A549 (cell line): ENCODE results near the gene CC2D1A. TPM values are rescaled to one million over a fixed set of nuclear protein-coding genes. Genes with fewer than 3 reads are reported as not detected.

Source experiments
- ATAC-seq, 2 experiments: fragments of 200-7000 bp in 1 of 2; fragments of >200 bp in 1 of 2; cut with Nextera tagmentation in 1 of 2; cut with Tn5 transposase in 1 of 2; 3 replicates each; pipeline versions ENCODE4 v1.8.0 to v1.9.1; 2018 to 2020; ENCODE audit warnings: mild to moderate bottlenecking in 1 of 2, moderate library complexity in 1 of 2
- CTCF ChIA-PET: fragments of 300-600 bp; sonication (Branson Sonifier 250); formaldehyde crosslinking; extraction: SDS; loops from one replicate; lab custom pipeline; 2021; ENCODE audit warnings: antibody characterized with exemption, inconsistent platforms; lab: Yijun Ruan, JAX
- POLR2A ChIA-PET: fragments of 350-600 bp; formaldehyde crosslinking; extraction: SDS; loops from one replicate; lab custom pipeline; 2021; ENCODE audit warnings: antibody characterized with exemption, inconsistent platforms; lab: Yijun Ruan, JAX
- DNase-seq, 2 experiments: peaks; one replicate each; pipeline versions ENCODE4 v3.0.0 to v3.0.0-alpha.2; 2011 to 2016; ENCODE audit warnings: low read depth in 1 of 2, low spot score in 1 of 2
- FAIRE-seq: peaks from 2 replicates; lab custom pipeline; 2011; peaks lifted over from hg19 to GRCh38; lab: Jason Lieb, UNC
- H3K27ac ChIP-seq, 2 experiments: fragments of >200 bp; sonication (Bioruptor Twin); formaldehyde crosslinking; 3 replicates each; pipeline ENCODE4 v1.5.1; 2016 to 2017
- H3K4me1 ChIP-seq: fragments of >200 bp; sonication (Bioruptor Twin); formaldehyde crosslinking; 3 replicates; pipeline ENCODE4 v1.6.1; 2016
- H3K4me2 ChIP-seq: fragments of >200 bp; sonication (Bioruptor Twin); formaldehyde crosslinking; 3 replicates; pipeline ENCODE4 v1.6.1; 2016
- H3K4me3 ChIP-seq: fragments of >200 bp; sonication (Bioruptor Twin); formaldehyde crosslinking; 3 replicates; pipeline ENCODE4 v1.5.1; 2016
- H3K9me3 ChIP-seq: fragments of >200 bp; sonication (Bioruptor Twin); formaldehyde crosslinking; 3 replicates; pipeline ENCODE4 v1.6.1; 2016
- CBX2 ChIP-seq: fragments of 200-600 bp; sonication (generic); IDR thresholded peaks from 2 replicates; pipeline ENCODE4 v1.6.1; 2016; ENCODE audit warnings: low read depth, mild to moderate bottlenecking, borderline replicate concordance
- CBX8 ChIP-seq: fragments of 200-600 bp; sonication (generic); IDR thresholded peaks from 2 replicates; pipeline ENCODE4 v1.6.1; 2016
- CEBPB ChIP-seq, 2 experiments: fragments of >200 bp in 1 of 2; sonication (Bioruptor Twin) in 1 of 2; formaldehyde crosslinking in 1 of 2; IDR thresholded peaks; 2 replicates each; pipeline ENCODE4 v1.6.1; 2012 to 2016
- CHD2 ChIP-seq: fragments of 150-350 bp; IDR thresholded peaks from 2 replicates; pipeline ENCODE4 v1.6.1; 2014; ENCODE audit warnings: low read length; ENCODE audit not compliant: partially characterized antibody
- EHF ChIP-seq: fragments of 250-450 bp; sonication (Bioruptor Pico); IDR thresholded peaks from 2 replicates; pipeline ENCODE4 v1.5.0; 2020; ENCODE audit warnings: mild to moderate bottlenecking
- EHMT2 ChIP-seq: fragments of 200-600 bp; sonication (generic); IDR thresholded peaks from 2 replicates; pipeline ENCODE4 v1.6.1; 2016; ENCODE audit warnings: antibody characterized with exemption, low read depth, mild to moderate bottlenecking, moderate library complexity
- EP300 ChIP-seq, 2 experiments: fragments of >200 bp; sonication (Bioruptor Twin); formaldehyde crosslinking; IDR thresholded peaks; 2 replicates in 1 of 2; 3 replicates in 1 of 2; pipeline ENCODE4 v1.6.1; 2016 to 2017
- FOSB ChIP-seq: fragments of 250-450 bp; sonication (Bioruptor Pico); IDR thresholded peaks from 2 replicates; pipeline ENCODE4 v1.5.0; 2020; ENCODE audit warnings: mild to moderate bottlenecking, moderate library complexity
- HDAC2 ChIP-seq: fragments of 200-600 bp; sonication (generic); IDR thresholded peaks from 2 replicates; pipeline ENCODE4 v1.6.1; 2016
- HOXB13 ChIP-seq: fragments of 250-450 bp; sonication (Bioruptor Pico); IDR thresholded peaks from 2 replicates; pipeline ENCODE4 v1.5.0; 2020; ENCODE audit warnings: low read depth, mild to moderate bottlenecking, moderate library complexity
- JUN ChIP-seq, 2 experiments: fragments of >200 bp; sonication (Bioruptor Twin); formaldehyde crosslinking; IDR thresholded peaks; 2 replicates in 1 of 2; 3 replicates in 1 of 2; pipeline ENCODE4 v1.6.1; 2016 to 2017
- JUNB ChIP-seq: fragments of >200 bp; sonication (Bioruptor Twin); formaldehyde crosslinking; IDR thresholded peaks from 2 replicates; pipeline ENCODE4 v1.6.1; 2016
- KDM1A ChIP-seq: fragments of 200-600 bp; sonication (generic); IDR thresholded peaks from 2 replicates; pipeline ENCODE4 v1.6.1; 2016; ENCODE audit warnings: low read depth, mild to moderate bottlenecking
- MAZ ChIP-seq: fragments of 150-350 bp; IDR thresholded peaks from 2 replicates; pipeline ENCODE4 v1.6.1; 2014; ENCODE audit warnings: antibody characterized with exemption, low read depth, low read length, borderline replicate concordance
- MYC ChIP-seq: IDR thresholded peaks from 2 replicates; pipeline ENCODE4 v1.6.1; 2012; ENCODE audit warnings: mild to moderate bottlenecking, inconsistent platforms, low read length, improper control_type of control experiment, borderline replicate concordance
- PHF8 ChIP-seq: fragments of 200-600 bp; sonication (generic); IDR thresholded peaks from 2 replicates; pipeline ENCODE4 v1.6.1; 2016; ENCODE audit warnings: low read depth, mild to moderate bottlenecking, antibody characterized with exemption, moderate library complexity, borderline replicate concordance
- POLR2A ChIP-seq: IDR thresholded peaks from 2 replicates; pipeline ENCODE4 v1.6.1; 2012; ENCODE audit warnings: mild to moderate bottlenecking, low read length
- RAD21 ChIP-seq, 2 experiments: fragments of >200 bp in 1 of 2; sonication (Bioruptor Twin) in 1 of 2; formaldehyde crosslinking in 1 of 2; IDR thresholded peaks in 1 of 2; conservative IDR thresholded peaks in 1 of 2; 2 replicates in 1 of 2; 3 replicates in 1 of 2; pipeline ENCODE4 v1.6.1; 2012 to 2018; ENCODE audit warnings: inconsistent platforms in 1 of 2
- SMC3 ChIP-seq: fragments of >200 bp; sonication (Bioruptor Twin); formaldehyde crosslinking; IDR thresholded peaks from 3 replicates; pipeline ENCODE4 v1.6.1; 2018; ENCODE audit warnings: inconsistent platforms
- SREBF2 ChIP-seq: fragments of 450-650 bp; IDR thresholded peaks from 2 replicates; pipeline ENCODE4 v1.6.1; 2014; ENCODE audit warnings: mild to moderate bottlenecking, moderate library complexity
- TFCP2L1 ChIP-seq: fragments of 250-450 bp; sonication (Bioruptor Pico); IDR thresholded peaks from 2 replicates; pipeline ENCODE4 v1.5.0; 2021; ENCODE audit warnings: mild to moderate bottlenecking
- TP53 ChIP-seq: fragments of 250-450 bp; sonication (Bioruptor Pico); IDR thresholded peaks from 2 replicates; pipeline ENCODE4 v1.5.0; 2021; ENCODE audit warnings: mild to moderate bottlenecking, moderate library complexity
- ZFP36 ChIP-seq: fragments of 450-650 bp; IDR thresholded peaks from 2 replicates; pipeline ENCODE4 v1.6.1; 2014; ENCODE audit warnings: borderline replicate concordance; ENCODE audit not compliant: partially characterized antibody
- WGBS: methylation state at CpG from one replicate; pipeline ENCODE4 v1.1.6; 2017; ENCODE audit errors: missing lambda C conversion rate; 5-methylcytosine and 5-hydroxymethylcytosine counted together
- polyA plus RNA-seq, 4 experiments: library from polyadenylated mRNA; depleted of rRNA in 3 of 4; stranded (reverse); fragments of >200 nt; fragmentation: RNase III in 1 of 4; extraction: RNeasy Plus Mini Kit Qiagen cat#74134 plus additional on column Dnase treatment in 1 of 4; gene quantifications; 2 replicates in 3 of 4; 3 replicates in 1 of 4; pipeline ENCODE4 v1.2.3, GENCODE V29; 2011 to 2017
- TF ChIP-seq, protein P1 (sequence below): fragments of 450-650 bp; IDR thresholded peaks from 2 replicates; pipeline ENCODE4 v1.6.1; 2014; ENCODE audit warnings: antibody characterized with exemption
- TF ChIP-seq, protein P2 (sequence below): IDR thresholded peaks from 2 replicates; pipeline ENCODE4 v1.6.1; 2012
- TF ChIP-seq, protein P3 (sequence below): fragments of >200 bp; sonication (Bioruptor Twin); formaldehyde crosslinking; IDR thresholded peaks from 3 replicates; pipeline ENCODE4 v1.5.1; 2016

CC2D1A gene
- polyA plus RNA-seq, 2 of the 4 experiments (the other 2 are of a cell fraction) = 4.8 to 13.9 TPM

- H3K4me1 ChIP-seq = no peaks in the 10 kb centered on the region
- H3K9me3 ChIP-seq = no peaks in the 10 kb centered on the region
- DNase-seq (peak in 1 of 2 experiments; percentile 49), ATAC-seq (peak; percentile 37 to 69; a peak in 5 of 6 replicates), FAIRE-seq (no peak)
- no peak overlapping the region for H3K4me2 ChIP-seq
- ChIA-PET POLR2A (interaction anchor here (1.0 kb wide), 1 partner anchor 8 kb away, joined by 3 read pairs; the partner anchor contains the start of gene DCAF15), CTCF (interaction anchor here (0.6 to 2.3 kb wide), 5 partner anchors 7 to 186 kb away, joined by 4 to 5 read pairs (median 4); partner anchors contain the start of gene C19orf53)
- TF ChIP-seq PHF8 (no peak), TP53 (no peak), SREBF2 (no peak), MAZ (no peak), HDAC2 (no peak), JUN (IDR thresholded peaks at IDR 0.05) (no peak)
- no peak overlapping the region for H3K4me3 ChIP-seq
- H3K27ac ChIP-seq = no peak overlapping the region
- 95% methylated on average over 15 of the region's 27 CpGs for WGBS
These were observed 54.2 kb downstream of the CC2D1A start for GRCh38 chr19:13959962-13960862.

GRCh38 chr19:13960863-13961784 is 55.1 kb downstream of the CC2D1A start:
- DNase-seq (no peak), FAIRE-seq (no peak), ATAC-seq (peak in 1 of 2 experiments; percentile 13; a peak in 2 of 6 replicates)
- no peak overlapping the region for H3K4me2 ChIP-seq
- no peaks in the 10 kb centered on the region for H3K9me3 ChIP-seq
- POLR2A ChIA-PET = interaction anchor here (0.6 to 1.0 kb wide), 2 partner anchors 8 to 17 kb away, joined by 3 to 5 read pairs; partner anchors contain the start of gene DCAF15
- TF ChIP-seq POLR2A (no peak), CBX8 (no peak), EP300 (IDR thresholded peaks at IDR 0.05) (no peak), CBX2 (no peak), EHMT2 (no peak), HOXB13 (no peak), EHF (CRISPR knock-in tag) (no peak)
- no peaks in the 10 kb centered on the region for H3K4me1 ChIP-seq
- CTCF ChIA-PET = interaction anchor here (1.4 to 2.3 kb wide), 4 partner anchors 8 to 110 kb away, joined by 4 to 5 read pairs (median 4); no protein-coding TSS in a partner anchor
- WGBS = 90% methylated on average over 21 of the region's 39 CpGs
- H3K4me3 ChIP-seq = no peak overlapping the region
- H3K27ac ChIP-seq = no peak overlapping the region

DNA sequence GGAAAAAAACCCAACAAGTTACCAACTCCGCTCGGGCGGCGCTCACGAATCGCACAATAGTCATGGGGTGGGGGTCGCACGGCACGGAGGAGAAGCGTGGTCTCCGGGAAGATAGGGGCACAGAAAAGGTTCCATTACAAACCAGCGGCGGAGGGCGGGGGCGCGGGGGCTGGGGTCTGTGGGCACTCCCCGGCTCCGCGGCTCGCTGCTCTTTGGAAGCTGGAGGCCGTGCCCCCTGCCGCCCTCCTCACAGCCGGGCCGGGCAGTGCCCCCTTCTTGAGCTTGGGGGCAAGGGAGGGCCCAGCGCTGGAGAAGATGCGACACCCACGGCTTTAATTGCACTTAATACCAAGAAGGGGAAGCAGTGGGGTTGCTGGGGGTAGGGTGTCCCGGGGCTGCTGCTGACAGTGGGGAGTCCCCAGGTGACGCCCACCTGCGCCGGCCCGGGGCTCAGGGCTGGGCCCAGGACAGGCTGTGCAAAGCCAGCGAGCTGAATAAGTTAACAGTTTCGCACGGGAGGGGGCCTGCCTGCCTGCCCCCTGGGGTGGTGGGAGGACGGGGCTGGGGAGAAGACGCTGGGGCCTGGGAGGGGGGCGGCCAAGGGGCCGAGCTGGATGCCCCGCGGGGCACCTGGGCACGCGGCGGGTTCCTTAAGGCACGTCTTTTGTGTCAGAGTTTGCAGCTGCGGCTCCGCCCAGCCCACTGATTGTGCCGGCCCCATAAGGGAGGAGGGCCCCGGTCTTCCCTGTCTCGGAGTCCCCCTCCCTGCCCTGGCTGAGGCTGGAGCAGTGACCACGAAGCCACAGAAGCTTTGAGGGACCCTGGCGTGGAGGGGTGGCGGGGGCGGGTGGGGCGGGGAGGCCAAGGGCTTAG is 56.1 kb downstream of the CC2D1A start:
- ChIA-PET CTCF (interaction anchor here (1.4 to 2.3 kb wide), 3 partner anchors 9 to 109 kb away, joined by 4 to 5 read pairs (median 4); no protein-coding TSS in a partner anchor), POLR2A (interaction anchor here (0.6 kb wide), 1 partner anchor 16 kb away, joined by 5 read pairs; no protein-coding TSS in a partner anchor)
- Histone ChIP-seq H3K4me3 (no peak overlapping the region), H3K4me2 (no peak overlapping the region), H3K4me1 (no peaks in the 10 kb centered on the region), H3K27ac (no peak overlapping the region), H3K9me3 (no peaks in the 10 kb centered on the region)
- 89% methylated on average over 17 of the region's 55 CpGs for WGBS
- FAIRE-seq (no peak), ATAC-seq (no peak), DNase-seq (no peak)
- TF ChIP-seq KDM1A (no peak), JUNB (no peak), SMC3 (no peak), EP300 (IDR thresholded peaks at IDR 0.05) (no peak), RAD21 (conservative IDR thresholded peaks at IDR 0.05 in 1 of 2, IDR thresholded peaks at IDR 0.05 in 1 of 2) (no peak), CHD2 (no peak), MYC (no peak), TFCP2L1 (CRISPR knock-in tag) (no peak), EHMT2 (no peak), CEBPB (IDR thresholded peaks at IDR 0.05) (no peak), FOSB (no peak), ZFP36 (no peak)
- TF ChIP-seq, protein P1, sequence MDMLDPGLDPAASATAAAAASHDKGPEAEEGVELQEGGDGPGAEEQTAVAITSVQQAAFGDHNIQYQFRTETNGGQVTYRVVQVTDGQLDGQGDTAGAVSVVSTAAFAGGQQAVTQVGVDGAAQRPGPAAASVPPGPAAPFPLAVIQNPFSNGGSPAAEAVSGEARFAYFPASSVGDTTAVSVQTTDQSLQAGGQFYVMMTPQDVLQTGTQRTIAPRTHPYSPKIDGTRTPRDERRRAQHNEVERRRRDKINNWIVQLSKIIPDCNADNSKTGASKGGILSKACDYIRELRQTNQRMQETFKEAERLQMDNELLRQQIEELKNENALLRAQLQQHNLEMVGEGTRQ = no peak
- TF ChIP-seq, protein P2, sequence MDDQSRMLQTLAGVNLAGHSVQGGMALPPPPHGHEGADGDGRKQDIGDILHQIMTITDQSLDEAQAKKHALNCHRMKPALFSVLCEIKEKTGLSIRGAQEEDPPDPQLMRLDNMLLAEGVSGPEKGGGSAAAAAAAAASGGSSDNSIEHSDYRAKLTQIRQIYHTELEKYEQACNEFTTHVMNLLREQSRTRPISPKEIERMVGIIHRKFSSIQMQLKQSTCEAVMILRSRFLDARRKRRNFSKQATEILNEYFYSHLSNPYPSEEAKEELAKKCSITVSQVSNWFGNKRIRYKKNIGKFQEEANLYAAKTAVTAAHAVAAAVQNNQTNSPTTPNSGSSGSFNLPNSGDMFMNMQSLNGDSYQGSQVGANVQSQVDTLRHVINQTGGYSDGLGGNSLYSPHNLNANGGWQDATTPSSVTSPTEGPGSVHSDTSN = no peak
- TF ChIP-seq, protein P3, sequence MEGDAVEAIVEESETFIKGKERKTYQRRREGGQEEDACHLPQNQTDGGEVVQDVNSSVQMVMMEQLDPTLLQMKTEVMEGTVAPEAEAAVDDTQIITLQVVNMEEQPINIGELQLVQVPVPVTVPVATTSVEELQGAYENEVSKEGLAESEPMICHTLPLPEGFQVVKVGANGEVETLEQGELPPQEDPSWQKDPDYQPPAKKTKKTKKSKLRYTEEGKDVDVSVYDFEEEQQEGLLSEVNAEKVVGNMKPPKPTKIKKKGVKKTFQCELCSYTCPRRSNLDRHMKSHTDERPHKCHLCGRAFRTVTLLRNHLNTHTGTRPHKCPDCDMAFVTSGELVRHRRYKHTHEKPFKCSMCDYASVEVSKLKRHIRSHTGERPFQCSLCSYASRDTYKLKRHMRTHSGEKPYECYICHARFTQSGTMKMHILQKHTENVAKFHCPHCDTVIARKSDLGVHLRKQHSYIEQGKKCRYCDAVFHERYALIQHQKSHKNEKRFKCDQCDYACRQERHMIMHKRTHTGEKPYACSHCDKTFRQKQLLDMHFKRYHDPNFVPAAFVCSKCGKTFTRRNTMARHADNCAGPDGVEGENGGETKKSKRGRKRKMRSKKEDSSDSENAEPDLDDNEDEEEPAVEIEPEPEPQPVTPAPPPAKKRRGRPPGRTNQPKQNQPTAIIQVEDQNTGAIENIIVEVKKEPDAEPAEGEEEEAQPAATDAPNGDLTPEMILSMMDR = no peak
